A549 (cell line): Measurements from ENCODE around the gene ZC3H4.
A peak's percentile ranks its signal among the peaks of the same experiment; 100 is the strongest.

ENCODE experiments used
- CEBPB ChIP-seq, 2 experiments: fragments of >200 bp in 1 of 2; sonication (Bioruptor Twin) in 1 of 2; formaldehyde crosslinking in 1 of 2; IDR thresholded peaks; 2 replicates each; pipeline ENCODE4 v1.6.1; 2012 to 2016
- EP300 ChIP-seq, 2 experiments: fragments of >200 bp; sonication (Bioruptor Twin); formaldehyde crosslinking; IDR thresholded peaks; 2 replicates in 1 of 2; 3 replicates in 1 of 2; pipeline ENCODE4 v1.6.1; 2016 to 2017
- FOSB ChIP-seq: fragments of 250-450 bp; sonication (Bioruptor Pico); IDR thresholded peaks from 2 replicates; pipeline ENCODE4 v1.5.0; 2020; ENCODE audit warnings: mild to moderate bottlenecking, moderate library complexity
- FOSL2 ChIP-seq, 2 experiments: fragments of 450-650 bp in 1 of 2; fragments of >200 bp in 1 of 2; sonication (Bioruptor Twin) in 1 of 2; formaldehyde crosslinking; IDR thresholded peaks; 2 replicates each; pipeline versions ENCODE4 v1.5.0 to v1.6.1; 2016 to 2020; ENCODE audit warnings: mild to moderate bottlenecking in 1 of 2, moderate library complexity in 1 of 2
- MAZ ChIP-seq: fragments of 150-350 bp; IDR thresholded peaks from 2 replicates; pipeline ENCODE4 v1.6.1; 2014; ENCODE audit warnings: antibody characterized with exemption, low read depth, low read length, borderline replicate concordance
- POLR2A ChIP-seq: IDR thresholded peaks from 2 replicates; pipeline ENCODE4 v1.6.1; 2012; ENCODE audit warnings: mild to moderate bottlenecking, low read length
- RFX5 ChIP-seq: fragments of 450-650 bp; IDR thresholded peaks from 2 replicates; pipeline ENCODE4 v1.7.1; 2014; ENCODE audit warnings: antibody characterized with exemption, mild to moderate bottlenecking, moderate library complexity
- TF ChIP-seq, protein P1 (sequence below): fragments of >200 bp; sonication (Bioruptor Twin); formaldehyde crosslinking; IDR thresholded peaks from 3 replicates; pipeline ENCODE4 v1.5.1; 2016
- TF ChIP-seq, protein P2 (sequence below): fragments of 200-600 bp; sonication (generic); IDR thresholded peaks from 2 replicates; pipeline ENCODE4 v1.6.1; 2016; ENCODE audit warnings: antibody characterized with exemption, mild to moderate bottlenecking, moderate library complexity

GRCh38 chr19:47120470-47121067 lies 7.0 kb upstream of the ZC3H4 start:
- TF ChIP-seq MAZ (no peak), RFX5 (no peak), POLR2A (no peak), FOSL2 (IDR thresholded peaks at IDR 0.05) (no peak), FOSL2 (CRISPR knock-in tag; IDR thresholded peaks at IDR 0.05) (peak; percentile 60), FOSB (no peak), EP300 (IDR thresholded peaks at IDR 0.05) (no peak), CEBPB (IDR thresholded peaks at IDR 0.05) (no peak)
- TF ChIP-seq, protein P1, sequence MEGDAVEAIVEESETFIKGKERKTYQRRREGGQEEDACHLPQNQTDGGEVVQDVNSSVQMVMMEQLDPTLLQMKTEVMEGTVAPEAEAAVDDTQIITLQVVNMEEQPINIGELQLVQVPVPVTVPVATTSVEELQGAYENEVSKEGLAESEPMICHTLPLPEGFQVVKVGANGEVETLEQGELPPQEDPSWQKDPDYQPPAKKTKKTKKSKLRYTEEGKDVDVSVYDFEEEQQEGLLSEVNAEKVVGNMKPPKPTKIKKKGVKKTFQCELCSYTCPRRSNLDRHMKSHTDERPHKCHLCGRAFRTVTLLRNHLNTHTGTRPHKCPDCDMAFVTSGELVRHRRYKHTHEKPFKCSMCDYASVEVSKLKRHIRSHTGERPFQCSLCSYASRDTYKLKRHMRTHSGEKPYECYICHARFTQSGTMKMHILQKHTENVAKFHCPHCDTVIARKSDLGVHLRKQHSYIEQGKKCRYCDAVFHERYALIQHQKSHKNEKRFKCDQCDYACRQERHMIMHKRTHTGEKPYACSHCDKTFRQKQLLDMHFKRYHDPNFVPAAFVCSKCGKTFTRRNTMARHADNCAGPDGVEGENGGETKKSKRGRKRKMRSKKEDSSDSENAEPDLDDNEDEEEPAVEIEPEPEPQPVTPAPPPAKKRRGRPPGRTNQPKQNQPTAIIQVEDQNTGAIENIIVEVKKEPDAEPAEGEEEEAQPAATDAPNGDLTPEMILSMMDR: no peak
- TF ChIP-seq, protein P2, sequence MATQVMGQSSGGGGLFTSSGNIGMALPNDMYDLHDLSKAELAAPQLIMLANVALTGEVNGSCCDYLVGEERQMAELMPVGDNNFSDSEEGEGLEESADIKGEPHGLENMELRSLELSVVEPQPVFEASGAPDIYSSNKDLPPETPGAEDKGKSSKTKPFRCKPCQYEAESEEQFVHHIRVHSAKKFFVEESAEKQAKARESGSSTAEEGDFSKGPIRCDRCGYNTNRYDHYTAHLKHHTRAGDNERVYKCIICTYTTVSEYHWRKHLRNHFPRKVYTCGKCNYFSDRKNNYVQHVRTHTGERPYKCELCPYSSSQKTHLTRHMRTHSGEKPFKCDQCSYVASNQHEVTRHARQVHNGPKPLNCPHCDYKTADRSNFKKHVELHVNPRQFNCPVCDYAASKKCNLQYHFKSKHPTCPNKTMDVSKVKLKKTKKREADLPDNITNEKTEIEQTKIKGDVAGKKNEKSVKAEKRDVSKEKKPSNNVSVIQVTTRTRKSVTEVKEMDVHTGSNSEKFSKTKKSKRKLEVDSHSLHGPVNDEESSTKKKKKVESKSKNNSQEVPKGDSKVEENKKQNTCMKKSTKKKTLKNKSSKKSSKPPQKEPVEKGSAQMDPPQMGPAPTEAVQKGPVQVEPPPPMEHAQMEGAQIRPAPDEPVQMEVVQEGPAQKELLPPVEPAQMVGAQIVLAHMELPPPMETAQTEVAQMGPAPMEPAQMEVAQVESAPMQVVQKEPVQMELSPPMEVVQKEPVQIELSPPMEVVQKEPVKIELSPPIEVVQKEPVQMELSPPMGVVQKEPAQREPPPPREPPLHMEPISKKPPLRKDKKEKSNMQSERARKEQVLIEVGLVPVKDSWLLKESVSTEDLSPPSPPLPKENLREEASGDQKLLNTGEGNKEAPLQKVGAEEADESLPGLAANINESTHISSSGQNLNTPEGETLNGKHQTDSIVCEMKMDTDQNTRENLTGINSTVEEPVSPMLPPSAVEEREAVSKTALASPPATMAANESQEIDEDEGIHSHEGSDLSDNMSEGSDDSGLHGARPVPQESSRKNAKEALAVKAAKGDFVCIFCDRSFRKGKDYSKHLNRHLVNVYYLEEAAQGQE: no peak
